OCI-LY1 (cell line): ENCODE results near the gene NKIRAS2.

Experiments used
- EZH2 ChIP-seq: fragments of 200-600 bp; sonication (generic), shearing (Covaris generic); IDR thresholded peaks from 2 replicates; pipeline ENCODE4 v1.8.0; 2017; ENCODE audit warnings: borderline replicate concordance, mixed run types, mild to moderate bottlenecking, antibody characterized with exemption, low read length, moderate library complexity, mixed read lengths
- TF ChIP-seq, protein P1 (sequence below): fragments of 200-600 bp; sonication (generic), shearing (Covaris generic); IDR thresholded peaks from 2 replicates; pipeline ENCODE4 v1.5.1; 2017; ENCODE audit warnings: mild to moderate bottlenecking, antibody characterized with exemption, low read length, moderate library complexity, mixed read lengths

GRCh38 chr17:42056635-42057034 is 36.7 kb downstream of the NKIRAS2 start:
- TF ChIP-seq, protein P1, sequence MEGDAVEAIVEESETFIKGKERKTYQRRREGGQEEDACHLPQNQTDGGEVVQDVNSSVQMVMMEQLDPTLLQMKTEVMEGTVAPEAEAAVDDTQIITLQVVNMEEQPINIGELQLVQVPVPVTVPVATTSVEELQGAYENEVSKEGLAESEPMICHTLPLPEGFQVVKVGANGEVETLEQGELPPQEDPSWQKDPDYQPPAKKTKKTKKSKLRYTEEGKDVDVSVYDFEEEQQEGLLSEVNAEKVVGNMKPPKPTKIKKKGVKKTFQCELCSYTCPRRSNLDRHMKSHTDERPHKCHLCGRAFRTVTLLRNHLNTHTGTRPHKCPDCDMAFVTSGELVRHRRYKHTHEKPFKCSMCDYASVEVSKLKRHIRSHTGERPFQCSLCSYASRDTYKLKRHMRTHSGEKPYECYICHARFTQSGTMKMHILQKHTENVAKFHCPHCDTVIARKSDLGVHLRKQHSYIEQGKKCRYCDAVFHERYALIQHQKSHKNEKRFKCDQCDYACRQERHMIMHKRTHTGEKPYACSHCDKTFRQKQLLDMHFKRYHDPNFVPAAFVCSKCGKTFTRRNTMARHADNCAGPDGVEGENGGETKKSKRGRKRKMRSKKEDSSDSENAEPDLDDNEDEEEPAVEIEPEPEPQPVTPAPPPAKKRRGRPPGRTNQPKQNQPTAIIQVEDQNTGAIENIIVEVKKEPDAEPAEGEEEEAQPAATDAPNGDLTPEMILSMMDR: no peak
- TF ChIP-seq EZH2: no peak
